ENCODE measurements around the gene PSMD8.
"Not testable (repeated sequence)": the region's sequence is repeated elsewhere in the genome, so short reads cannot be mapped to it uniquely, and the experiment has no call there.

The PSMD8 gene

GRCh38 chr19:38402967-38403674 lies 28.8 kb downstream of the PSMD8 start, which contains the start of gene FAM98C:
TSS of gene FAM98C (plus strand) at chr19:38403093. CDS start at chr19:38403154, 61 bp downstream.
- Mint-ChIP-seq H3K27me3 (ENCODE audit: low read depth) (peaks cover 15% of the 10 kb centered on the region), H3K9me3 (no peaks in the 10 kb centered on the region), H3K27ac (peak within 1 kb of the TSS in 2 of 3 experiments; percentile 48 to 65), H3K36me3 (ENCODE audit: low read depth) (peaks cover 9% of the 10 kb centered on the region), H3K4me3 (peak within 1 kb of the TSS; percentile 88 to 92 (median 91)), H3K4me1 (no peaks in the 10 kb centered on the region)
- TF ChIP-seq, protein P1, sequence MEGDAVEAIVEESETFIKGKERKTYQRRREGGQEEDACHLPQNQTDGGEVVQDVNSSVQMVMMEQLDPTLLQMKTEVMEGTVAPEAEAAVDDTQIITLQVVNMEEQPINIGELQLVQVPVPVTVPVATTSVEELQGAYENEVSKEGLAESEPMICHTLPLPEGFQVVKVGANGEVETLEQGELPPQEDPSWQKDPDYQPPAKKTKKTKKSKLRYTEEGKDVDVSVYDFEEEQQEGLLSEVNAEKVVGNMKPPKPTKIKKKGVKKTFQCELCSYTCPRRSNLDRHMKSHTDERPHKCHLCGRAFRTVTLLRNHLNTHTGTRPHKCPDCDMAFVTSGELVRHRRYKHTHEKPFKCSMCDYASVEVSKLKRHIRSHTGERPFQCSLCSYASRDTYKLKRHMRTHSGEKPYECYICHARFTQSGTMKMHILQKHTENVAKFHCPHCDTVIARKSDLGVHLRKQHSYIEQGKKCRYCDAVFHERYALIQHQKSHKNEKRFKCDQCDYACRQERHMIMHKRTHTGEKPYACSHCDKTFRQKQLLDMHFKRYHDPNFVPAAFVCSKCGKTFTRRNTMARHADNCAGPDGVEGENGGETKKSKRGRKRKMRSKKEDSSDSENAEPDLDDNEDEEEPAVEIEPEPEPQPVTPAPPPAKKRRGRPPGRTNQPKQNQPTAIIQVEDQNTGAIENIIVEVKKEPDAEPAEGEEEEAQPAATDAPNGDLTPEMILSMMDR (IDR thresholded peaks at IDR 0.05; ENCODE audit: unreplicated experiment in 3 of 3), result peak; percentile 98 to 100 (median 99)

GRCh38 chr19:38404858-38405257 lies 30.5 kb downstream of the PSMD8 start:
- Mint-ChIP-seq H3K36me3 (ENCODE audit: low read depth) (peaks cover 13% of the 10 kb centered on the region), H3K27me3 (ENCODE audit: low read depth) (peaks cover 11% of the 10 kb centered on the region), H3K4me3 (peak overlapping the region; percentile 72 to 92 (median 91)), H3K4me1 (peaks cover 5% of the 10 kb centered on the region), H3K27ac (no peak overlapping the region), H3K9me3 (no peaks in the 10 kb centered on the region)
- TF ChIP-seq, protein P1 (IDR thresholded peaks at IDR 0.05; ENCODE audit: unreplicated experiment in 3 of 3), result no peak

GRCh38 chr19:38405276-38405675 lies 30.9 kb downstream of the PSMD8 start:
- TF ChIP-seq, protein P1 (IDR thresholded peaks at IDR 0.05; ENCODE audit: unreplicated experiment in 3 of 3), result no peak
- Mint-ChIP-seq H3K27ac (no peak overlapping the region), H3K27me3 (ENCODE audit: low read depth) (peaks cover 9% of the 10 kb centered on the region), H3K4me3 (peak overlapping the region; percentile 66 to 92 (median 70)), H3K36me3 (ENCODE audit: low read depth) (peaks cover 13% of the 10 kb centered on the region), H3K9me3 (no peaks in the 10 kb centered on the region), H3K4me1 (peaks cover 8% of the 10 kb centered on the region)

DNA sequence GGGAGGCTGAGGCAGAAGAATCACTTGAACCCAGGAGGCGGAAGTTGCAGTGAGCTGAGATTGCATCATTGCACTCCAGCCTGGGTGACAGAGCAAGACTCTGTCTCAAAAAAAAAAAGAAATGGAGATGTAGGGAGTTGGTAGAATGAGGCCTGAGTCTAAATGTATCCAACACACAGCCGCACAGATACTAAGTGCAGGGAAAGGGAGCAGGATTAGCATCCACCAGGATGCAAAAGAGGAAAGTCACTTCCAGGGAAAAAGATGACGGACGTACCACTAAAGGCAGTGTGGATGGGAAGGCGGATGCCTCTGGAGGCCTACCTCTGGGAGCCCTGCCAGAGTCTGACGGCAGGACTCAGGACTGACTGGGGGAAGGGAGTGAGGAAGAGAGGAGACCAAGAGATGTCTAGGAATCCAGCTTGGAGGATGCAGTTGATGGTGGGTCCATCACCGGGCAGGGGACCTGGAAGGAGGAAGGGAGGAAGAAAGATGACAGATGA lies 35.3 kb downstream of the PSMD8 start:
- TF ChIP-seq, protein P1 (IDR thresholded peaks at IDR 0.05; ENCODE audit: unreplicated experiment in 3 of 3), result no peak
- Mint-ChIP-seq H3K4me3 (no peak overlapping the region), H3K27ac (peak overlapping the region; percentile 5 to 35 (median 8)), H3K27me3 (ENCODE audit: low read depth) (no peaks in the 10 kb centered on the region), H3K9me3 (no peaks in the 10 kb centered on the region), H3K4me1 (peaks cover 8% of the 10 kb centered on the region), H3K36me3 (ENCODE audit: low read depth) (peaks cover 13% of the 10 kb centered on the region)

DNA sequence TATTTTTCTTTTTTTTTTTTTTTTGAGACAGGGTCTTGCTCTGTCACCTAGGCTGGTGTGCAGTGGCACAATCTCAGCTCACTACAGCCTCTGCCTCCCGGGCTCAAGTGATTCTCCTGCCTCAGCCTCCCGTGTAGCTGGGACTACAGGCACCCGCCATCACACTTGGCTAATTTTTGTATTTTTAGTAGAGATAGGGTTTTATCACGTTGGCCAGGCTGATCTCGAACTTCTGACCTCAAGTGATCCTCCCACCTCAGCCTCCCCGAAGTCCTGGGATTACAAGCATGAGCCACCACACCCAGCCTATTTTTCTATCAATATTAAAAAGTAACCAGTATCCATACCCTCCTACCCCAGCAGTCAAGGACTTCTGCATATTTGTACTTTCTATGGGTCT lies 36.0 kb downstream of the PSMD8 start:
- H3K4me1 Mint-ChIP-seq; H3K36me3 Mint-ChIP-seq (ENCODE audit: low read depth); H3K4me3 Mint-ChIP-seq; H3K27ac Mint-ChIP-seq; H3K27me3 Mint-ChIP-seq (ENCODE audit: low read depth); H3K9me3 Mint-ChIP-seq: not testable (repeated sequence)

GRCh38 chr19:38411041-38411712 lies 36.8 kb downstream of the PSMD8 start:
- peaks cover 8% of the 10 kb centered on the region for H3K4me1 Mint-ChIP-seq
- TF ChIP-seq, protein P1 (IDR thresholded peaks at IDR 0.05; ENCODE audit: unreplicated experiment in 3 of 3), result no peak
- no peak overlapping the region for H3K27ac Mint-ChIP-seq
- no peak overlapping the region for H3K4me3 Mint-ChIP-seq
- H3K27me3 Mint-ChIP-seq (ENCODE audit: low read depth), result no peaks in the 10 kb centered on the region
- peaks cover 9% of the 10 kb centered on the region for H3K36me3 Mint-ChIP-seq (ENCODE audit: low read depth)
- no peaks in the 10 kb centered on the region for H3K9me3 Mint-ChIP-seq

- H3K4me1 Mint-ChIP-seq; H3K27ac Mint-ChIP-seq; H3K4me3 Mint-ChIP-seq; H3K9me3 Mint-ChIP-seq; H3K36me3 Mint-ChIP-seq (ENCODE audit: low read depth); H3K27me3 Mint-ChIP-seq (ENCODE audit: low read depth): not testable (repeated sequence)
Measured at GRCh38 chr19:38411898-38412297, 37.5 kb downstream of the PSMD8 start.
